ENCODE results near the gene MCRS1.

GRCh38 chr12:49559011-49559675, 8.8 kb downstream of the MCRS1 start:
- no peak for TF ChIP-seq CTCF (IDR thresholded peaks at IDR 0.05; ENCODE audit: low read length)
- TF ChIP-seq EZH2 (optimal IDR thresholded peaks at IDR 0.05; ENCODE audit: low read depth, low read length), result no peak
